HCT116 (cell line): Measurements from ENCODE around the gene NUP43. TPM values are rescaled to one million over a fixed set of nuclear protein-coding genes. Genes with fewer than 3 reads are reported as not detected.

Experiments used
- ATAC-seq: fragments of 200-7000 bp; cut with Tn5 transposase; 2 replicates; pipeline ENCODE4 v1.9.1; 2020; ENCODE audit warnings: mild to moderate bottlenecking, moderate library complexity
- BruUV-seq: library from RNA; stranded (reverse); fragments of 400-500 nt; replicated peaks from 2 replicates; lab custom pipeline; 2021; lab: Mats Ljungman, UMichigan
- CTCF ChIA-PET: fragments of 300-600 bp; sonication (Branson Sonifier 250); formaldehyde crosslinking; loops from one replicate; lab custom pipeline; 2021; ENCODE audit warnings: antibody characterized with exemption; lab: Charles Lee
- POLR2A ChIA-PET: fragments of 300-600, 350-600 bp; sonication (Branson Sonifier 250); formaldehyde crosslinking; loops from one replicate; lab custom pipeline; 2021; ENCODE audit warnings: antibody characterized with exemption; lab: Charles Lee
- RAD21 ChIA-PET, 2 experiments: fragments of 300-600 bp; sonication (Branson Sonifier 250); formaldehyde crosslinking; loops; one replicate each; lab custom pipeline; 2023; ENCODE audit warnings: low total read pairs in 2 of 2; ENCODE audit not compliant: uncharacterized antibody in 2 of 2, unreplicated experiment in 2 of 2, low non-redundant PET in 1 of 2; lab: Charles Lee
- DNase-seq: peaks from one replicate; pipeline ENCODE4 v3.0.0-alpha.2; 2010; ENCODE audit warnings: low read depth, low spot score
- H2AFZ ChIP-seq: fragments of 200-600 bp; shearing (Covaris generic), sonication (generic); 2 replicates; pipeline ENCODE4 v1.6.1; 2017; ENCODE audit warnings: low read depth, mixed run types, mixed read lengths, antibody characterized with exemption, low read length; ENCODE audit not compliant: poor library complexity, severe bottlenecking
- H3K27ac ChIP-seq: 2 replicates; pipeline ENCODE4 v1.5.1; 2012; ENCODE audit warnings: low read depth, low read length
- H3K27me3 ChIP-seq: fragments of 200-600 bp; sonication (generic); 2 replicates; pipeline ENCODE4 v1.6.1; 2016; ENCODE audit warnings: mixed run types, low read length, mixed read lengths; ENCODE audit not compliant: insufficient read depth
- H3K36me3 ChIP-seq, 2 experiments: fragments of 200-500 bp in 1 of 2; fragments of 200-600 bp in 1 of 2; sonication (Bioruptor generic) in 1 of 2; sonication (generic) in 1 of 2; 2 replicates each; pipeline versions ENCODE4 v1.5.1 to v1.6.1; 2014 to 2016; ENCODE audit warnings: low read length in 2 of 2, inconsistent platforms in 1 of 2, mixed read lengths in 1 of 2, mixed run types in 1 of 2; ENCODE audit not compliant: insufficient read depth in 2 of 2, control insufficient read depth in 1 of 2
- H3K4me1 ChIP-seq, 2 experiments: fragments of 200-600 bp in 1 of 2; sonication (generic) in 1 of 2; 2 replicates each; pipeline versions ENCODE4 v1.5.1 to v1.6.1; 2012 to 2017; ENCODE audit warnings: low read length in 2 of 2, inconsistent platforms in 1 of 2, mild to moderate bottlenecking in 1 of 2, mixed read lengths in 1 of 2, mixed run types in 1 of 2, moderate library complexity in 1 of 2; ENCODE audit not compliant: insufficient read depth in 2 of 2, control insufficient read depth in 1 of 2
- H3K4me2 ChIP-seq: fragments of 200-600 bp; sonication (generic); 2 replicates; pipeline ENCODE4 v1.6.1; 2017; ENCODE audit warnings: mixed run types, low read length, mixed read lengths
- H3K4me3 ChIP-seq, 2 experiments: fragments of 200-600 bp in 1 of 2; sonication (generic) in 1 of 2; replicated peaks in 1 of 2; 2 replicates each; pipeline ENCODE4 v1.5.1; 2011 to 2016; ENCODE audit warnings: low read length in 2 of 2, control low read depth in 1 of 2, low read depth in 1 of 2, mild to moderate bottlenecking in 1 of 2, mixed read lengths in 1 of 2, mixed run types in 1 of 2
- H3K79me2 ChIP-seq: fragments of 200-600 bp; sonication (generic); 2 replicates; pipeline ENCODE4 v1.6.1; 2017; ENCODE audit warnings: mild to moderate bottlenecking, mixed run types, low read length, moderate library complexity, mixed read lengths; ENCODE audit not compliant: insufficient read depth
- H3K9ac ChIP-seq: fragments of 200-600 bp; sonication (generic); 2 replicates; pipeline ENCODE4 v1.6.1; 2016; ENCODE audit warnings: low read length, mixed read lengths
- H3K9me2 ChIP-seq: fragments of 200-600 bp; sonication (generic), shearing (Covaris generic); 2 replicates; pipeline ENCODE4 v1.6.1; 2017; ENCODE audit warnings: mixed run types, mild to moderate bottlenecking, moderate library complexity; ENCODE audit not compliant: insufficient read depth
- H3K9me3 ChIP-seq, 2 experiments: fragments of 200-500 bp in 1 of 2; fragments of 200-600 bp in 1 of 2; sonication (Bioruptor generic) in 1 of 2; sonication (generic) in 1 of 2; 2 replicates each; pipeline ENCODE4 v1.6.1; 2014 to 2017; ENCODE audit warnings: low read length in 2 of 2, mixed read lengths in 2 of 2, inconsistent platforms in 1 of 2, low read depth in 1 of 2, mild to moderate bottlenecking in 1 of 2, mixed run types in 1 of 2, moderate library complexity in 1 of 2; ENCODE audit not compliant: control insufficient read depth in 1 of 2, insufficient read depth in 1 of 2
- H4K20me1 ChIP-seq: fragments of 200-600 bp; sonication (generic), shearing (Covaris generic); 2 replicates; pipeline ENCODE4 v1.6.1; 2017; ENCODE audit warnings: mixed run types, mild to moderate bottlenecking, moderate library complexity; ENCODE audit not compliant: insufficient read depth
- CBX3 ChIP-seq: IDR thresholded peaks from 2 replicates; pipeline ENCODE4 v1.6.1; 2012; ENCODE audit warnings: low read depth
- ELF1 ChIP-seq: IDR thresholded peaks from 2 replicates; pipeline ENCODE4 v1.6.1; 2012; ENCODE audit warnings: low read depth, borderline replicate concordance
- MAX ChIP-seq: IDR thresholded peaks from 2 replicates; pipeline ENCODE4 v1.6.1; 2012
- POLR2AphosphoS5 ChIP-seq: IDR thresholded peaks from 2 replicates; pipeline ENCODE4 v1.6.1; 2011; ENCODE audit warnings: mild to moderate bottlenecking, low read depth, low read length, moderate library complexity
- REST ChIP-seq: IDR thresholded peaks from 2 replicates; pipeline ENCODE4 v1.6.1; 2012; ENCODE audit warnings: low read depth
- SIN3A ChIP-seq: IDR thresholded peaks from 2 replicates; pipeline ENCODE4 v1.6.1; 2012; ENCODE audit warnings: low read depth
- TCF7L2 ChIP-seq: IDR thresholded peaks from 2 replicates; pipeline ENCODE4 v1.7.0; 2011; ENCODE audit warnings: borderline replicate concordance, inconsistent platforms; ENCODE audit not compliant: insufficient read depth, insufficient read length; ENCODE audit errors: extremely low read depth
- ZFX ChIP-seq: fragments of 450-650 bp; IDR thresholded peaks from 2 replicates; pipeline ENCODE4 v1.6.1; 2017
- ZNF274 ChIP-seq: fragments of 200-500 bp; sonication (Bioruptor generic); IDR thresholded peaks from 2 replicates; pipeline ENCODE4 v1.6.1; 2014; ENCODE audit warnings: mild to moderate bottlenecking, low read depth, low read length, inconsistent platforms
- intact Hi-C: fragments of 100-400 bp; cut with micrococcal nuclease; formaldehyde crosslinking; loops from 2 replicates; pipeline ENCODE4 v1.10.0; 2022
- total RNA-seq: library from RNA; stranded (reverse); gene quantifications from one replicate; pipeline ENCODE4 v1.2.1, GENCODE V29; 2021; ENCODE audit not compliant: unreplicated experiment
- TF ChIP-seq, protein P1 (sequence below): IDR thresholded peaks from 2 replicates; pipeline ENCODE4 v1.6.1; 2012

Gene NUP43
- total RNA-seq, 1 experiment from 2014 or later: 51.0 TPM

DNA sequence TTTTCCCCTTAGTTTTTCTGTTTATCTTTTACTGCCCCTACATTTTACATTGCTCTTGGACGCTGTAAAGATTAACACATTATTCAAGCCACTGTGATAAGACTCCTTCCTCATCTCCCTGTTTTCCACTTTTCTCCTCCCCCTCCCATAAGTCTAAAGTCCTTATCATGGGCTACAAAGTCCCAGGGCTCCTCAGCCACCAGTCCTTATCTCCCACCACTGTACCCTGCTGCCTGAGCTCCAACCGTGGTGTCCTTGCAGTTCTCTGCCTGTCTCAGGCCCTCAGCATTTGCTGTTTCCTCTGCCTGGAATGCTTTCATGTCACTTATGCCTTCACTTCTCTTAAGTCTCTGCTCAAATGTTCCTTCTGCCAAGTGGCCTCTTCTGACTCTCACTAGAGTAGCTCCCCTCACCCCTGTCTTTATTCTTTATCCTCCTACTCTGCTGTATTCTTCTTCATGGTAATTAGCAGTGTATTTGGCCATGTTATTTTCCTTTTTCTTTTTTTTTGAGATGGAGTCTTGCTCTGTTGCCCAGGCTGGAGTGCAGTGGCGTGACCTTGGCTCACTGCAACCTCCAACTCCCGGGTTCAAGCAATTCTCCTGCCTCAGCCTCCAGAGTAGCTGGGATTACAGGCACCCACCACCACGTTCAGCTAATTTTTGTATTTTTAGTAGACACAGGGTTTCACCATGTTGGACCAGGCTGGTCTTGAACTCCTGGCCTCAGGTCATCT lies 17.7 kb downstream of the NUP43 start (continued):
- TF ChIP-seq ELF1 (no peak), REST (no peak)

GRCh38 chr6:149727793-149728498 lies 18.4 kb downstream of the NUP43 start:
- ChIA-PET CTCF (no interaction called here), RAD21 (no interaction called here), POLR2A (no interaction called here)
- no peak for DNase-seq
- Histone ChIP-seq H3K9me3 (no peaks in the 10 kb centered on the region), H3K36me3 (peaks cover 31 to 39% of the 10 kb centered on the region in 2 experiments; a peak in 3 of 4 replicates), H4K20me1 (0 out of 2 replicates have a peak, but pooled peaks cover 5% of the 10 kb centered on the region), H3K27ac (no peak overlapping the region), H3K79me2 (no peaks in the 10 kb centered on the region), H3K9me2 (no peaks in the 10 kb centered on the region), H3K27me3 (no peaks in the 10 kb centered on the region), H3K9ac (no peak overlapping the region), H3K4me1 (no peaks in the 10 kb centered on the region), H3K4me2 (no peak overlapping the region), H2AFZ (no peak overlapping the region), H3K4me3 (no peak overlapping the region)
- no TSS peak for BruUV-seq
- TF ChIP-seq TCF7L2 (no peak), ZNF274 (no peak), ZFX (no peak), MAX (no peak), SIN3A (no peak), POLR2AphosphoS5 (no peak), CBX3 (no peak), REST (no peak)
- TF ChIP-seq, protein P1, sequence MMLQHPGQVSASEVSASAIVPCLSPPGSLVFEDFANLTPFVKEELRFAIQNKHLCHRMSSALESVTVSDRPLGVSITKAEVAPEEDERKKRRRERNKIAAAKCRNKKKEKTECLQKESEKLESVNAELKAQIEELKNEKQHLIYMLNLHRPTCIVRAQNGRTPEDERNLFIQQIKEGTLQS: no peak
- intact Hi-C loops: no loop called here
- ATAC-seq: no peak
